H1 (cell line): ENCODE results near the gene DNAJB7.

Experiments
- BRCA1 ChIP-seq: IDR thresholded peaks from 2 replicates; pipeline ENCODE4 v1.6.1; 2012; ENCODE audit warnings: low read depth, low read length, improper control_type of control experiment
- CEBPB ChIP-seq: IDR thresholded peaks from 2 replicates; pipeline ENCODE4 v1.6.1; 2012; ENCODE audit warnings: low read depth, low read length
- CTCF ChIP-seq, 3 experiments: IDR thresholded peaks; 1 replicate in 2 of 3; 2 replicates in 1 of 3; pipeline versions ENCODE4 v1.5.1 to v1.6.1; 2011; ENCODE audit warnings: low read length in 3 of 3, mild to moderate bottlenecking in 3 of 3, inconsistent platforms in 2 of 3, low read depth in 1 of 3, moderate library complexity in 1 of 3; ENCODE audit not compliant: insufficient read depth in 1 of 3; ENCODE audit errors: control extremely low read depth in 1 of 3

- TF ChIP-seq CTCF (IDR thresholded peaks at IDR 0.05; ENCODE audit: control extremely low read depth in 1 of 3, insufficient read depth in 1 of 3, low read depth in 1 of 3, low read length in 3 of 3) (peak in 1 of 3 experiments; percentile 46; a peak in 2 of 4 replicates), BRCA1 (no peak), CEBPB (no peak)
These were observed 37.0 kb upstream of the DNAJB7 start for GRCh38 chr22:40898850-40899357.
